RWPE1 (cell line): ENCODE results near the gene SOX18.

Source experiments
- CTCF ChIA-PET: fragments of 350-600 bp; sonication (Branson Sonifier 250); formaldehyde crosslinking; extraction: SDS; loops from one replicate; lab custom pipeline; 2021; lab: Yijun Ruan, JAX
- POLR2A ChIA-PET: fragments of 400-600 bp; formaldehyde crosslinking; extraction: SDS; loops from one replicate; lab custom pipeline; 2020; ENCODE audit warnings: antibody characterized with exemption; ENCODE audit not compliant: low non-redundant PET; lab: Yijun Ruan, JAX
- DNase-seq: peaks from one replicate; pipeline ENCODE4 v3.0.0; 2012; ENCODE audit warnings: low spot score
- H3K27ac ChIP-seq: fragments of 450-650 bp; 2 replicates; pipeline ENCODE4 v1.5.1; 2017
- CTCF ChIP-seq: fragments of 450-650 bp; conservative IDR thresholded peaks from 2 replicates; pipeline ENCODE4 v1.5.1; 2017; ENCODE audit warnings: low read depth, mild to moderate bottlenecking

The SOX18 gene

GRCh38 chr20:64049060-64049877 lies at the start of gene SOX18:
Gene SOX18 (minus strand): TSS chr20:64049639. CDS start chr20:64049516, 123 bp downstream.
- POLR2A ChIA-PET: no interaction called here

GRCh38 chr20:64098471-64099013 lies 49.1 kb upstream of the SOX18 start:
- no peak for TF ChIP-seq CTCF
- POLR2A ChIA-PET: no interaction called here
- H3K27ac ChIP-seq: no peak overlapping the region
- no peak for DNase-seq
- CTCF ChIA-PET: interaction anchor here (0.7 to 1.9 kb wide), 3 partner anchors 14 to 21 kb away, joined by 3 to 6 read pairs (median 3); partner anchors contain the start of gene LKAAEAR1

More at GRCh38 chr20:64049060-64049877, at the start of gene SOX18:
- no peak for DNase-seq
- no peak for TF ChIP-seq CTCF
- CTCF ChIA-PET: interaction anchor here (0.9 to 1.6 kb wide), 5 partner anchors 8 to 13 kb away, joined by 3 to 8 read pairs (median 4); partner anchors contain the start of gene TCEA2
- no peak within 1 kb of the TSS for H3K27ac ChIP-seq

GRCh38 chr20:64096535-64096934 lies 47.1 kb upstream of the SOX18 start:
- TF ChIP-seq CTCF: no peak
- POLR2A ChIA-PET: no interaction called here

GRCh38 chr20:64095927-64096326 lies 46.5 kb upstream of the SOX18 start:
- no peak for TF ChIP-seq CTCF
- no peak for DNase-seq
- ChIA-PET CTCF (interaction anchor here (0.7 to 1.3 kb wide), 2 partner anchors 12 to 25 kb away, joined by 3 to 6 read pairs; partner anchors contain the start of gene LKAAEAR1), POLR2A (no interaction called here)
- no peak overlapping the region for H3K27ac ChIP-seq

More at GRCh38 chr20:64096535-64096934, 47.1 kb upstream of the SOX18 start:
- no peak overlapping the region for H3K27ac ChIP-seq
- CTCF ChIA-PET: interaction anchor here (1.3 kb wide), 1 partner anchor 13 kb away, joined by 6 read pairs; the partner anchor contains the start of gene LKAAEAR1
- DNase-seq: no peak

- CTCF ChIA-PET: interaction anchor here (0.7 to 1.3 kb wide), 2 partner anchors 12 to 26 kb away, joined by 3 to 6 read pairs; partner anchors contain the start of gene LKAAEAR1
Measured at GRCh38 chr20:64095455-64095854, 46.0 kb upstream of the SOX18 start.

More at GRCh38 chr20:64095455-64095854, 46.0 kb upstream of the SOX18 start:
- no peak for TF ChIP-seq CTCF
- POLR2A ChIA-PET: no interaction called here
- H3K27ac ChIP-seq: no peak overlapping the region
- no peak for DNase-seq
